Measurements from ENCODE around the gene CIB4. TPM values are rescaled to one million over a fixed set of nuclear protein-coding genes. Genes with fewer than 3 reads are reported as not detected.

Gene CIB4
- total and polyA plus RNA-seq, 9 of the 15 experiments (the other 6 are each of a cell fraction or from before 2014, with no cell fraction given): not detected

DNA sequence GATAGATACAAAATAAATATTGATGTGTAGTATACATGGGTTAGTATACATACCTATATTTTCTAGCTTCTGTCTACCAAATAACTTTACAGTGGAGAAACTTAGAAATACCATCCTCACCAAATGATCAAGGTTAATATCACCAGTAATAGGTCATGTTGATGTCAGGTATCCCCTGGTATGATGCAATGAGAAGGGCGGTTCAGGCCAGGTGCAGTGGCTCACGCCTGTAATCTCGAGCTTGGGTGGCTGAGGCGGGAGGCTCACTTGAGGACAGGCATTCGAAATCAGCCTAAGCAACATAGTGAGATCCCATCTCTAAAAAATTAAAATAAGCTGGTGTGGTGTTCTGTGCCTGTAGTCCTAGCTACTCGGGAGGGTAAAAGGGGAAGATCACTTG is 38.6 kb downstream of the CIB4 start:
- FAIRE-seq (no peak), ATAC-seq (no peak), DNase-seq (ENCODE audit: extremely low read depth in 1 of 4, low spot score in 3 of 4) (no peak)
- Histone ChIP-seq H3K4me2 (ENCODE audit: insufficient read depth, low read length) (no peak overlapping the region), H3K4me1 (replicated peaks in 1 of 2; ENCODE audit: control insufficient read depth in 2 of 2, insufficient read depth in 2 of 2, low read length in 2 of 2) (no peaks in the 10 kb centered on the region), H3K9me1 (ENCODE audit: control insufficient read depth, insufficient read depth, low read length) (no peaks in the 10 kb centered on the region), H3K27ac (ENCODE audit: extremely low read depth, low read depth, low read length) (no peak overlapping the region), H3K27me3 (ENCODE audit: control insufficient read depth in 2 of 2, insufficient read depth in 2 of 2, low read length in 2 of 2) (peaks cover 9 to 29% of the 10 kb centered on the region in 2 experiments; a peak in 4 of 5 replicates), H3K9ac (ENCODE audit: insufficient read depth in 1 of 2, low read depth in 2 of 2, low read length in 2 of 2) (no peak overlapping the region), H4K20me1 (replicated peaks; ENCODE audit: control insufficient read depth, insufficient read depth, low read length) (no peaks in the 10 kb centered on the region), H3K79me2 (ENCODE audit: control insufficient read depth, insufficient read depth, low read length) (no peaks in the 10 kb centered on the region), H3K4me3 (no peak overlapping the region), H3K36me3 (ENCODE audit: control insufficient read depth, insufficient read depth, low read length) (no peaks in the 10 kb centered on the region), H2AFZ (ENCODE audit: low read depth, low read length) (no peak overlapping the region), H3K9me3 (replicated peaks; ENCODE audit: control insufficient read depth, insufficient read depth, low read depth, low read length) (no peaks in the 10 kb centered on the region; the same call in 1 of the 2 replicates)
- WGBS (ENCODE audit: insufficient coverage, low coverage, missing lambda C conversion rate): 1% methylated on average over 6 of the region's 6 CpGs
- in situ Hi-C loops (cut with MboI): loop anchor here (5.0 kb wide), 1 partner anchor 140 kb away; no protein-coding TSS in a partner anchor
- intact Hi-C loops (cut with micrococcal nuclease): no loop called here
- BruUV-seq (replicated peaks): no TSS peak
- ChIA-PET POLR2A (interaction anchor here (1.8 kb wide), 1 partner anchor 9 kb away, joined by 4 read pairs; no protein-coding TSS in a partner anchor), CTCF (ENCODE audit: low intra/inter-chr PET ratio) (interaction anchor here (0.8 kb wide), 1 partner anchor 143 kb away, joined by 3 read pairs; no protein-coding TSS in a partner anchor)
- TF ChIP-seq, protein P1, sequence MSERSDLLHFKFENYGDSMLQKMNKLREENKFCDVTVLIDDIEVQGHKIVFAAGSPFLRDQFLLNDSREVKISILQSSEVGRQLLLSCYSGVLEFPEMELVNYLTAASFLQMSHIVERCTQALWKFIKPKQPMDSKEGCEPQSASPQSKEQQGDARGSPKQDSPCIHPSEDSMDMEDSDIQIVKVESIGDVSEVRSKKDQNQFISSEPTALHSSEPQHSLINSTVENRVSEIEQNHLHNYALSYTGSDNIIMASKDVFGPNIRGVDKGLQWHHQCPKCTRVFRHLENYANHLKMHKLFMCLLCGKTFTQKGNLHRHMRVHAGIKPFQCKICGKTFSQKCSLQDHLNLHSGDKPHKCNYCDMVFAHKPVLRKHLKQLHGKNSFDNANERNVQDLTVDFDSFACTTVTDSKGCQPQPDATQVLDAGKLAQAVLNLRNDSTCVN (CRISPR knock-in tag; IDR thresholded peaks at IDR 0.05): no peak
- TF ChIP-seq POLR2G (IDR thresholded peaks at IDR 0.05; ENCODE audit: low read depth, low read length) (no peak), ZNF41 (CRISPR knock-in tag; conservative IDR thresholded peaks at IDR 0.05) (no peak), NRF1 (conservative IDR thresholded peaks at IDR 0.05 in 1 of 2, IDR thresholded peaks at IDR 0.05 in 1 of 2) (no peak), TEAD1 (CRISPR knock-in tag; IDR thresholded peaks at IDR 0.05) (no peak)
- TF ChIP-seq, protein P2, sequence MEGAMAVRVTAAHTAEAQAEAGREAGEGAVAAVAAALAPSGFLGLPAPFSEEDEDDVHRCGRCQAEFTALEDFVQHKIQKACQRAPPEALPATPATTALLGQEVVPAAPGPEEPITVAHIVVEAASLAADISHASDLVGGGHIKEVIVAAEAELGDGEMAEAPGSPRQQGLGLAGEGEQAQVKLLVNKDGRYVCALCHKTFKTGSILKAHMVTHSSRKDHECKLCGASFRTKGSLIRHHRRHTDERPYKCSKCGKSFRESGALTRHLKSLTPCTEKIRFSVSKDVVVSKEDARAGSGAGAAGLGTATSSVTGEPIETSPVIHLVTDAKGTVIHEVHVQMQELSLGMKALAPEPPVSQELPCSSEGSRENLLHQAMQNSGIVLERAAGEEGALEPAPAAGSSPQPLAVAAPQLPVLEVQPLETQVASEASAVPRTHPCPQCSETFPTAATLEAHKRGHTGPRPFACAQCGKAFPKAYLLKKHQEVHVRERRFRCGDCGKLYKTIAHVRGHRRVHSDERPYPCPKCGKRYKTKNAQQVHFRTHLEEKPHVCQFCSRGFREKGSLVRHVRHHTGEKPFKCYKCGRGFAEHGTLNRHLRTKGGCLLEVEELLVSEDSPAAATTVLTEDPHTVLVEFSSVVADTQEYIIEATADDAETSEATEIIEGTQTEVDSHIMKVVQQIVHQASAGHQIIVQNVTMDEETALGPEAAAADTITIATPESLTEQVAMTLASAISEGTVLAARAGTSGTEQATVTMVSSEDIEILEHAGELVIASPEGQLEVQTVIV (CRISPR knock-in tag; IDR thresholded peaks at IDR 0.05; ENCODE audit: borderline replicate concordance): no peak
